ENCODE data around the gene SNUPN. TPM values are rescaled to one million over a fixed set of nuclear protein-coding genes. Genes with fewer than 3 reads are reported as not detected.

The SNUPN gene
- polyA plus RNA-seq, 1 of the 3 experiments (the other 2 are of a cell fraction): 31.7 TPM

- Histone ChIP-seq H3K9me3 (no peaks in the 10 kb centered on the region), H3K36me3 (replicated peaks in 1 of 2; ENCODE audit: control insufficient read depth in 1 of 2, insufficient read depth in 2 of 2, low read length in 1 of 2) (peaks cover 0 to 10% of the 10 kb centered on the region in 2 experiments), H3K9me2 (no peaks in the 10 kb centered on the region), H3K27me3 (ENCODE audit: insufficient read depth) (no peaks in the 10 kb centered on the region), H3K4me3 (ENCODE audit: low read depth in 2 of 2, low read length in 1 of 2) (peak overlapping the region in 1 of 2 experiments; percentile 98; a peak in 1 of 4 replicates), H3K4me1 (ENCODE audit: control insufficient read depth in 1 of 2, insufficient read depth in 2 of 2, low read depth in 1 of 2, low read length in 1 of 2) (peaks cover 13 to 54% of the 10 kb centered on the region in 2 experiments; a peak in 3 of 4 replicates), H4K20me1 (ENCODE audit: insufficient read depth) (peaks cover 47% of the 10 kb centered on the region), H3K4me2 (peak overlapping the region; percentile 99), H3K79me2 (ENCODE audit: insufficient read depth) (peaks cover 93% of the 10 kb centered on the region), H2AFZ (ENCODE audit: low read depth) (no peak overlapping the region), H3F3A (replicated peaks; ENCODE audit: insufficient read depth) (no peaks in the 10 kb centered on the region), H3K9ac (no peak overlapping the region), H3K27ac (ENCODE audit: low read depth in 2 of 2, low read length in 1 of 2) (no peak overlapping the region; a peak in 1 of 4 replicates)
- no peak for DNase-seq
- ChIA-PET CTCF (interaction anchor here (1.1 to 1.7 kb wide), 3 partner anchors 11 to 282 kb away, joined by 3 to 4 read pairs (median 4); no protein-coding TSS in a partner anchor), POLR2A (no interaction called here)
- WGBS (ENCODE audit: low lambda C conversion rate): 98% methylated on average over 18 of the region's 18 CpGs
- TF ChIP-seq CTCF (IDR thresholded peaks at IDR 0.05) (no peak), ZBTB33 (IDR thresholded peaks at IDR 0.05; ENCODE audit: borderline replicate concordance, low read depth) (no peak), YY1 (IDR thresholded peaks at IDR 0.05; ENCODE audit: low read depth) (no peak), IRF3 (IDR thresholded peaks at IDR 0.05; ENCODE audit: low read depth, low read length) (no peak), SIN3A (IDR thresholded peaks at IDR 0.05; ENCODE audit: borderline replicate concordance, low read depth, low read length) (no peak), TAF1 (IDR thresholded peaks at IDR 0.05; ENCODE audit: borderline replicate concordance, low read depth, low read length) (no peak), EZH2phosphoT487 (IDR thresholded peaks at IDR 0.05; ENCODE audit: borderline replicate concordance, low read depth) (no peak), PBX3 (IDR thresholded peaks at IDR 0.05) (no peak), NFIC (IDR thresholded peaks at IDR 0.05; ENCODE audit: borderline replicate concordance) (no peak), TEAD4 (IDR thresholded peaks at IDR 0.05; ENCODE audit: borderline replicate concordance, insufficient read depth) (no peak), TCF12 (IDR thresholded peaks at IDR 0.05) (no peak), ELF1 (IDR thresholded peaks at IDR 0.05) (no peak), JUND (IDR thresholded peaks at IDR 0.05) (no peak), SMC3 (IDR thresholded peaks at IDR 0.05; ENCODE audit: low read depth, low read length) (no peak), FOSL2 (IDR thresholded peaks at IDR 0.05; ENCODE audit: borderline replicate concordance, low read depth) (no peak)
These were observed 24.3 kb upstream of the SNUPN start for GRCh38 chr15:75649848-75650247.

Measured in SK-N-SH (cell line).